ENCODE measurements around the gene TMEM161A. TPM values are rescaled to one million over a fixed set of nuclear protein-coding genes. Genes with fewer than 3 reads are reported as not detected.
A peak's percentile ranks its signal among the peaks of the same experiment; 100 is the strongest.

TMEM161A gene
- total and polyA plus RNA-seq, 2 of the 13 experiments (the other 11 are each of a cell fraction or from before 2014, with no cell fraction given): 25.9 to 31.4 TPM

GRCh38 chr19:19098703-19099632 is 39.3 kb downstream of the TMEM161A start (continued):
- TF ChIP-seq, protein P1, sequence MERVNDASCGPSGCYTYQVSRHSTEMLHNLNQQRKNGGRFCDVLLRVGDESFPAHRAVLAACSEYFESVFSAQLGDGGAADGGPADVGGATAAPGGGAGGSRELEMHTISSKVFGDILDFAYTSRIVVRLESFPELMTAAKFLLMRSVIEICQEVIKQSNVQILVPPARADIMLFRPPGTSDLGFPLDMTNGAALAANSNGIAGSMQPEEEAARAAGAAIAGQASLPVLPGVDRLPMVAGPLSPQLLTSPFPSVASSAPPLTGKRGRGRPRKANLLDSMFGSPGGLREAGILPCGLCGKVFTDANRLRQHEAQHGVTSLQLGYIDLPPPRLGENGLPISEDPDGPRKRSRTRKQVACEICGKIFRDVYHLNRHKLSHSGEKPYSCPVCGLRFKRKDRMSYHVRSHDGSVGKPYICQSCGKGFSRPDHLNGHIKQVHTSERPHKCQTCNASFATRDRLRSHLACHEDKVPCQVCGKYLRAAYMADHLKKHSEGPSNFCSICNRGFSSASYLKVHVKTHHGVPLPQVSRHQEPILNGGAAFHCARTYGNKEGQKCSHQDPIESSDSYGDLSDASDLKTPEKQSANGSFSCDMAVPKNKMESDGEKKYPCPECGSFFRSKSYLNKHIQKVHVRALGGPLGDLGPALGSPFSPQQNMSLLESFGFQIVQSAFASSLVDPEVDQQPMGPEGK (CRISPR knock-in tag; IDR thresholded peaks at IDR 0.05): peak; percentile 68
- TF ChIP-seq DRAP1 (CRISPR knock-in tag; IDR thresholded peaks at IDR 0.05): peak; percentile 63
- TF ChIP-seq, protein P2, sequence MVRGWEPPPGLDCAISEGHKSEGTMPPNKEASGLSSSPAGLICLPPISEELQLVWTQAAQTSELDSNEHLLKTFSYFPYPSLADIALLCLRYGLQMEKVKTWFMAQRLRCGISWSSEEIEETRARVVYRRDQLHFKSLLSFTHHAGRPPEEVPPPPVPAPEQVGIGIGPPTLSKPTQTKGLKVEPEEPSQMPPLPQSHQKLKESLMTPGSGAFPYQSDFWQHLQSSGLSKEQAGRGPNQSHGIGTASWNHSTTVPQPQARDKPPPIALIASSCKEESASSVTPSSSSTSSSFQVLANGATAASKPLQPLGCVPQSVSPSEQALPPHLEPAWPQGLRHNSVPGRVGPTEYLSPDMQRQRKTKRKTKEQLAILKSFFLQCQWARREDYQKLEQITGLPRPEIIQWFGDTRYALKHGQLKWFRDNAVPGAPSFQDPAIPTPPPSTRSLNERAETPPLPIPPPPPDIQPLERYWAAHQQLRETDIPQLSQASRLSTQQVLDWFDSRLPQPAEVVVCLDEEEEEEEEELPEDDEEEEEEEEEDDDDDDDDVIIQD (CRISPR knock-in tag; IDR thresholded peaks at IDR 0.05; ENCODE audit: low read depth): no peak; the same call in 1 of the 2 replicates
- peak; percentile 75; the same call in 1 of the 2 replicates for TF ChIP-seq ZNF691 (CRISPR knock-in tag; IDR thresholded peaks at IDR 0.05; ENCODE audit: borderline replicate concordance, low read depth)
- no peak; the same call in 1 of the 2 replicates for TF ChIP-seq ZNF766 (CRISPR knock-in tag; IDR thresholded peaks at IDR 0.05; ENCODE audit: borderline replicate concordance)
- no peak for TF ChIP-seq SYNCRIP (IDR thresholded peaks at IDR 0.05; ENCODE audit: insufficient read depth, low read depth, low read length)
- peak; percentile 66 for TF ChIP-seq POLR2AphosphoS5 (IDR thresholded peaks at IDR 0.05; ENCODE audit: low read depth, low read length)
- no peak for TF ChIP-seq GMEB1 (CRISPR knock-in tag; IDR thresholded peaks at IDR 0.05; ENCODE audit: borderline replicate concordance)
- no peak for TF ChIP-seq DZIP1 (CRISPR knock-in tag; IDR thresholded peaks at IDR 0.05)
- TF ChIP-seq, protein P3, sequence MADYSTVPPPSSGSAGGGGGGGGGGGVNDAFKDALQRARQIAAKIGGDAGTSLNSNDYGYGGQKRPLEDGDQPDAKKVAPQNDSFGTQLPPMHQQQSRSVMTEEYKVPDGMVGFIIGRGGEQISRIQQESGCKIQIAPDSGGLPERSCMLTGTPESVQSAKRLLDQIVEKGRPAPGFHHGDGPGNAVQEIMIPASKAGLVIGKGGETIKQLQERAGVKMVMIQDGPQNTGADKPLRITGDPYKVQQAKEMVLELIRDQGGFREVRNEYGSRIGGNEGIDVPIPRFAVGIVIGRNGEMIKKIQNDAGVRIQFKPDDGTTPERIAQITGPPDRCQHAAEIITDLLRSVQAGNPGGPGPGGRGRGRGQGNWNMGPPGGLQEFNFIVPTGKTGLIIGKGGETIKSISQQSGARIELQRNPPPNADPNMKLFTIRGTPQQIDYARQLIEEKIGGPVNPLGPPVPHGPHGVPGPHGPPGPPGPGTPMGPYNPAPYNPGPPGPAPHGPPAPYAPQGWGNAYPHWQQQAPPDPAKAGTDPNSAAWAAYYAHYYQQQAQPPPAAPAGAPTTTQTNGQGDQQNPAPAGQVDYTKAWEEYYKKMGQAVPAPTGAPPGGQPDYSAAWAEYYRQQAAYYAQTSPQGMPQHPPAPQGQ (CRISPR knock-in tag; IDR thresholded peaks at IDR 0.05; ENCODE audit: borderline replicate concordance): no peak
- no peak for TF ChIP-seq ELF4 (CRISPR knock-in tag; IDR thresholded peaks at IDR 0.05; ENCODE audit: borderline replicate concordance)
- TF ChIP-seq ZNF713 (CRISPR knock-in tag; IDR thresholded peaks at IDR 0.05): no peak
- peak; percentile 30; the same call in 1 of the 2 replicates for TF ChIP-seq ZNF263 (CRISPR knock-in tag; IDR thresholded peaks at IDR 0.05)
- no peak for TF ChIP-seq DBP (CRISPR knock-in tag; IDR thresholded peaks at IDR 0.05; ENCODE audit: not compliant biosample characterization)
